Heart left ventricle (tissue), 13 donors: Measurements from ENCODE around the gene LRBA.

Experiments
- POLR2A ChIP-seq, 2 donors: fragments of 450-650 bp; IDR thresholded peaks; one replicate each; pipeline ENCODE4 v1.6.1; 2017; ENCODE audit warnings: antibody characterized with exemption in 2 of 2, mild to moderate bottlenecking in 2 of 2, moderate library complexity in 2 of 2
- TF ChIP-seq, protein P1 (sequence below), 12 donors: fragments of 200-600 bp; sonication (generic) in 4 of 12; IDR thresholded peaks; one replicate each; pipeline versions ENCODE4 v1.5.0 to v1.8.0; 2018 to 2022; ENCODE audit warnings: antibody characterized with exemption in 12 of 12, mild to moderate bottlenecking in 5 of 12
- donor health status: ischemic (EF 13 %, LVEDD 7.1; RV severe dilation, severe dysfunction).
- donor health status: DM: no; HTN: yes; CAD: no.
- donor health status: DM: no; HTN: no; CAD: no.
- donor health status: ischemic (EF 25% LVEDD 6.9; RV normal size, moderate dysfunction).
- donor health status: ischemic (EF 25% LVEDD 5.7; RV mildly dilated, moderate dysfunction).
- donor health status: ischemic (EF 35%, LVEDD 5.7; RV mildly dilated, moderate dysfunction).
- donor health status: nonischemic (EF 11% LVEDD 7.7; RV severe dilation, severe dysfunction).
- donor health status: DM: yes; HTN: yes; CAD: no.
- donor health status: PGD.
- donor health status: ischemic (EF 29% LVEDD 5.4; RV normal size, mild dysfunction).
- donor health status: nonischemic (EF 23%, LVEDD 6.1; RV moderate dilation, normal function).

DNA sequence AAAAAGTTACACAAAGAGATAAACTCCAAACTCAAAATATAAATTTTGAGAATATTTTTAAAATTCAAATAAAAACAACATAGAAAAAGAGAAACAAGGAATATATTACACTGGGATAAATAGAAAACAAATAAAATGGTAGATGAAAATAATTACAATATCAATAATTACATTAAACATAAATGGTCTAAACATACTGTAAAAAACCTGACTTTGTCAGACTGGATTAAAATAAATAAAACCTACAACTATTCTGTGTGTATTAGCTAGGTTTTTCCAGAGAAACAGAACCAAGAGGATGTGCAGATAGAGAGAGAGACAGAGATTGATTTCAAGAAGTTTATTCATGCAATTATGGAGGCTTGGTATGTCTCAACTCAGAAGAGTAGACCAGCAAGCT, 126.5 kb downstream of the LRBA start:
- TF ChIP-seq POLR2A (IDR thresholded peaks at IDR 0.05), result no peak
- TF ChIP-seq, protein P1, sequence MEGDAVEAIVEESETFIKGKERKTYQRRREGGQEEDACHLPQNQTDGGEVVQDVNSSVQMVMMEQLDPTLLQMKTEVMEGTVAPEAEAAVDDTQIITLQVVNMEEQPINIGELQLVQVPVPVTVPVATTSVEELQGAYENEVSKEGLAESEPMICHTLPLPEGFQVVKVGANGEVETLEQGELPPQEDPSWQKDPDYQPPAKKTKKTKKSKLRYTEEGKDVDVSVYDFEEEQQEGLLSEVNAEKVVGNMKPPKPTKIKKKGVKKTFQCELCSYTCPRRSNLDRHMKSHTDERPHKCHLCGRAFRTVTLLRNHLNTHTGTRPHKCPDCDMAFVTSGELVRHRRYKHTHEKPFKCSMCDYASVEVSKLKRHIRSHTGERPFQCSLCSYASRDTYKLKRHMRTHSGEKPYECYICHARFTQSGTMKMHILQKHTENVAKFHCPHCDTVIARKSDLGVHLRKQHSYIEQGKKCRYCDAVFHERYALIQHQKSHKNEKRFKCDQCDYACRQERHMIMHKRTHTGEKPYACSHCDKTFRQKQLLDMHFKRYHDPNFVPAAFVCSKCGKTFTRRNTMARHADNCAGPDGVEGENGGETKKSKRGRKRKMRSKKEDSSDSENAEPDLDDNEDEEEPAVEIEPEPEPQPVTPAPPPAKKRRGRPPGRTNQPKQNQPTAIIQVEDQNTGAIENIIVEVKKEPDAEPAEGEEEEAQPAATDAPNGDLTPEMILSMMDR (IDR thresholded peaks at IDR 0.05), result no peak
